NCI-H2081 (cell line): ENCODE data around the gene DES.
A peak's percentile ranks its signal among the peaks of the same experiment; 100 is the strongest.

Experiments
- DNase-seq, 2 experiments: peaks; one replicate each; lab custom pipeline; 2025; lab: John Stamatoyannopoulos, UW

The DES gene

DNA sequence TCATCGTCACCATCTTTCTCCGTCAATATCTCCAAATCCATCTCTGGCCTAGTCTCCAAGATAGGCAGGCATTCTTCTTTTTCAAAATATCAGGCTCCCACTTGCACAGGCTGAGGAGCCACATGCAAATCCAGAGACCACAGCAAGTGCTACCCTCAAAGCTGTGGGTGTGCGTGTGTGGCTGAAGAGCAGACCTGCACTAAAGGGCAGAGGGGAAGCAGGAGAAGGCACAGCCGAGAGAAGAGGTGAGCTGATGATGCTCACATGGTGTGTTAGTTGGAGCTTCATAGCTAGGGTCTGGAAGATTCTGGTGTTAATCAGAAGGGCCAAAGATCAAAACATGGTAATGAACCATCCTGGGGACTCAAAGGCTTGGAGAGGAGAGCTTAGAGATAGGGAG, 20.3 kb downstream of the DES start:
- no peak for DNase-seq

DNA sequence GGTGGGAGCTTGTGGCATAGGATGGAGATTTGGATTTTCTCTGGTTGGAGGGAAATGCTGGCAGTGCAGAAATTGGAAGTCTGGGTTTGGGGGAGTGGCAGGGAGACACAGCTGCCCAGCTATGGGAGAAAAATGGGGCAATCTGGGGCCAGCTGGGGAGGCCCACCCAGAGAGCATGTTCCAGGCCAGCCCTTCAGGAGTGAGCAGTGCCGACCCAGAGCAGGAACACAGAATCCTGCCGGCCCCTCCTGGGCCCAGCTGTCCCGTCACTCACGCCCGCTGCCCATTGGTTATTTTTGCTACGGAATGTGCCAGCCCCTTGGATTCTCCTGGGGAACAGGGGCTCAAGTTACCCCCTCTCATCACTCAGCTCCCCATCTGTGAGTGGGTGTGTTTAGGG, 21.3 kb downstream of the DES start:
- DNase-seq, result no peak

DNA sequence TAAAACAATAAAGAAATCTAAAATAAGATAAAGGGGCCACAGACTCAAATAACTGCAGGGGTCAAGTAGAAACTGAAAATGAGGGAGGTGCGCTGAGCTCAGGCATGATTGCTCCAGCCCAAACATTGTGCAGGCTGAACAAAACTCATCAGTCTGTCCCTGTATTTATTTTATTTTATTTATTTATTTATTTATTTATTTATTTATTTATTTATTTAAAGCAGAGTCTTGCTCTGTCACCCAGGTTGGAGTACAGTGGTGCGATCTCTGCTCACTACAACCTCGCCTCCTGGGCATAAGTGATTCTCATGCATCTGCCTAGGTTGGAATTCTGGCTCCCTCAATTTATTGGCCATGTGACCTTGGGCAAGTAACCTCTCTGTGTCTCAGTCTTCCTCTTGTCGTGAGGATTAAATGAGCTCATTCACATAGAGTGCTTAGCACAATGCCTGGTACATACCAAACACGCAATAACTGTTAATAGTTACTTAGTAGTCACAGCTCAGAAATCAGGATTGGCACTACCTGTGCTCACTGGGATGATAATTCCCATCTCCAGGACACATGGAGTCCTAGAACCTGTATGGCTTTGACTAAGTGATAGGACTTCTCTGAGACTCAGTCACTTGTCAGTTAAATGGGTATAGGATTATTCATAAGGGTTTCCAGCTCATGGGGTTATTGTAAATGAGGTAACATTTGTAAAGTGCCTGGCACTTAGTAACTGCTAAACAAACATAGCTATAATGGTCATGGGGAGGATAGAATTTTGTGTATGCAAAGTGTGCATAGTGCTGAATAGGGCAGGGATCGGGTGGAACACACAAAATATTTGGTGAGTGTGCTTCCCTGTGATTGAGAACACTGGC, 22.4 kb downstream of the DES start:
- DNase-seq, result no peak

DNA sequence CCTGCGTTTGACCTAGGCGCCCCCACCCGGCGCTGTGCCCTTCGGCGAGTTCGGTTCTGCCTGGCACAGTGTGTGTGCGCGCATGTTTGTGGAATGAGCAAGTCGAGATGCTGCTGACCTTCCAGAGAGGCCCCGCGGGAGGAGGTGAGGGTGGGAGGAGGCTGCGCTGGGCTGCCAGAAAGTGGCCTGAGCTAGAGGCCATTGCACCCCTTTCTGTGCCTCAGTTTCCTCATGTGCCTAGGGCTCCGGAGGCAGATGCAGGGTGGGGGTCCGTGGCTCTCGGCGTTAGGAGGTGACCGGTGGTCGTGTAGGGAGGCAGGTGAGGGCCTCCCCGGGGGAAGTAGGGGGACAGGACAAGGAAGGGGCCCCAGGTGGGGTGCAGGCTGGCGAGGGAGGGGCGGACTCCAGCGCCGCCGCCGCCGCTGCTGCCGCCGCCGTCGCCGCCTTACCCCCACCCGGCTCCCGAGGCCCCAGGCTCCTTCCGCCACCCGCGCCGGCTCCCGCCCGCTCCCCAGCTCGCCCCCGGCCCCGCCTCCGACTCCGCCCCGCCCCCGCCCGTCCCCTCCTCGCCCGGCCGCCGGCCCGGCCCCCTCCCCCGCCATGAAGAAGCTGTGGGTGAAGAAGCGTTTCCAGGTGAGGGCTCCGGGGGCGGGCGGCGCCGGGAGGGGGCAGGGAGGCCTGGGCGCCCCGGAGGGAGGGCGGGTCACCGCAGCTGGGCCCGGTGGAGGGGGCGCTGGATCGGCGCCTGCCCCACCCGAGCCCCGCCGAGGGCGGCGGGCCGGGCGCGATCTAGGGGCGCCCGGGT, 23.5 kb downstream of the DES start:
- peak; percentile 55 to 57 for DNase-seq

DNA sequence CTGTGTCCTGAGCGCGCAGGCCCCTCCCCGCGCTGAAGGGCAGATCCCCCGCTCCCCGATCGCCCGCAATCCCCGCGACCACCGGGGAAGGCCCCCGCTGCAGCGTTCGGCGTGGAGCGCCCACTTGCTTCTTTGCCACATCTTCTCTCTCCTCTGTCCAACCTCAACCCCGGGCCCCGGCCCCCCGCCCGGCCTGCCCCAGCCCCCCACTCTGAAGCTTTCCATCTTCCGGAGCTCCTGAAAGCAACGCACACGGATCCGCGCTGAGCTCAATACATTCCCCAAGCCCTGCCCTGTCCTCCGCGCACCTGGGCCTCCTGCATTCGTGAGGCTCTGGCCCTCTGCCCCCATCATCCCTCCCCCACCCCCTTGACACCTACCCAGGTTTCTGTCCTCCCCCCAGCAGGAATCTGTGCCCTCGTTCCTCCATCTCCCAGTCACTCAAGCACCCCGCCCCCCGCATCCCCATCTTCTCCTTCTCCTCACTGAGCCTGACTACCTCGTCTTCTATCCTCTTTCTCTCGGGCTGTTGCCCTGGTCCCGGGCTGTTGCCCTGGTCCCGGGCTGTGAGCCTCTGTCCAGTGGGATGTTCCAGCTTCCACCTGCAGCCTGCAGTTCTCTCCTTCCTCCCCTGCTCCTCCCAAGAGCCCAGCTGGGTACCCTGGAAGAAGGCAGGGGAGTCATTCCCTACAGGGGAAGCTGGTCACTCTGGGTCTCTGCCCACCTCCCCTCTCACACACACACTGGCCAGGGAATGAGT, 24.3 kb downstream of the DES start:
- no peak for DNase-seq

DNA sequence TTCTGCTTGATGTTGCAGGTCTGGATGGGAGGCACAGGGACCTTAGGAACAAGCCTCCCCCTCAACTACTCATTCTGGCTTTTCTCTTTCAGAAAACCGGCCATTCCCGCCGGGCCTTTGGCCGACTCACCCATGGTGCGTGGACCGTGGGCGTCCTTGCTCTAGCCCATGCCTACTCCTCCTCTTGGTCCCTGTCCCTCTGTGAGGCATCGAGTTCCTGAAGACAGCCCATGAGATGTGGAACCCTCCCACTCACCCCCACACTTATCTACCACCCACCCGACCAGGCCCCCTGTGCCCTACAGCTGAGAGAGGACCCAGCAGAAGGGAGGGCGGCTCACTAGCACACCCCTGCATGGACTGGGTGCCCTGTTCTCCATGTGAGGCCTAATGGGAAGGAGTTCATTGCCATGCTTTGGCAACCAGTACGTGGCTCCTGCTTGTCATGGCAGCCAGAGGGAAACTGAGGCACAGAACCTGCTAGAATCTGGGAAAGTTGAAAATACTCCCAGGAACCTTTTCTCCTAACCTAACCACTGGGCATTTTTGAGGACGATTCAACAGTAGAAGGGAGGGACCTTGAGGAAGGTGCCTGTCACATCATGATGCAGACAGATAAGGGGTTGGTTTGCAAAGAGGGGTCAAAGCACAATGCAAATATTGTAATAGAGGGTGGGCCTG, 25.0 kb downstream of the DES start:
- no peak for DNase-seq

DNA sequence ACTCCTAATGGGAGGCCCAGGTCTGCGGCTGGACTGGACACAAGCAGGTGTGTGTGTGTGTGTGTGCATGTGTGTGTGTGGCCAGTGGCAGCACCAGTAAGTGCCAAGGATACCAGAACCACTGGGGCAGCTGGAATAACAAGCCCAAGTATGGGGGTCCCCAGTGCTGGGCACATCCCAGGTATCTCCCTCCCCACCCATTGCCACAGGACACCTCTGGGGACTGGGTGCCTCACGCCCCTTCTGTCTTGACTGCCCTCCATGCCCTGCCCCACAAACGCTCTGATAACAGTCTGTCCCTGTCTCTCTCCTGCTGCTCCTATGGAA, 25.5 kb downstream of the DES start:
- no peak for DNase-seq

DNA sequence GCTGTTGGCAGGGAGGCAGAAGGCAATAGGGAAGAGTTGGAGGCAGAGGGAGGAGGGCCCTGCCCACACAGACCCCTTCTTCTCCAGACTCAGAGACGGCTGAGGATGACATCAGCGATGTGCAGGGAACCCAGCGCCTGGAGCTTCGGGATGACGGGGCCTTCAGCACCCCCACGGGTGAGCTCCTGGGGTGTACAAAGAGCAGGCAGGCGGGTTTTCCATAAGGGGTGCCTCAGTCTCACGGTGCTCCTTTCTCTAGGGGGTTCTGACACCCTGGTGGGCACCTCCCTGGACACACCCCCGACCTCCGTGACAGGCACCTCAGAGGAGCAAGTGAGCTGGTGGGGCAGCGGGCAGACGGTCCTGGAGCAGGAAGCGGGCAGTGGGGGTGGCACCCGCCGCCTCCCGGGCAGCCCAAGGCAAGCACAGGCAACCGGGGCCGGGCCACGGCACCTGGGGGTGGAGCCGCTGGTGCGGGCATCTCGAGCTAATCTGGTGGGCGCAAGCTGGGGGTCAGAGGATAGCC, 26.5 kb downstream of the DES start:
- no peak for DNase-seq

DNA sequence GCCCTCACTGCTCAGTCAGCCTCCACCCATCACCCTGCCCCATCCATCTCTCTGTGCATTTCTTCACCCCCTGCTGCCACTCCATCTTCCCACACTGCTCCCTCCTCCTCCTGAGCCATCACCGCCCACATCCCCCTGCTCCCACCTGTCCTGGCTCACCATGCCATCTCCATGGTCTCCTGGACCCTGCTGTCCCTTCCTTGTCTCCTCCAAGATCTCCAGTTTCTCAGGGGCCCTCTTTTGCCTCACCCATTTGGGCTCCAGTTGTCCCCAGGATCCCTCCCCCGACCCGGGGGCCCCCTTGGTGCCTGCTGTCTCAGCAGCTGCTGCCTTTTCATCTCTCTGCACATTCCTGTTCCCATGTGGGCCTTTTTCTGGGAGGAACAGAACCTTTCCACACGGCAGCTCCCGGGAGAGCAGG, 27.1 kb downstream of the DES start:
- no peak for DNase-seq

DNA sequence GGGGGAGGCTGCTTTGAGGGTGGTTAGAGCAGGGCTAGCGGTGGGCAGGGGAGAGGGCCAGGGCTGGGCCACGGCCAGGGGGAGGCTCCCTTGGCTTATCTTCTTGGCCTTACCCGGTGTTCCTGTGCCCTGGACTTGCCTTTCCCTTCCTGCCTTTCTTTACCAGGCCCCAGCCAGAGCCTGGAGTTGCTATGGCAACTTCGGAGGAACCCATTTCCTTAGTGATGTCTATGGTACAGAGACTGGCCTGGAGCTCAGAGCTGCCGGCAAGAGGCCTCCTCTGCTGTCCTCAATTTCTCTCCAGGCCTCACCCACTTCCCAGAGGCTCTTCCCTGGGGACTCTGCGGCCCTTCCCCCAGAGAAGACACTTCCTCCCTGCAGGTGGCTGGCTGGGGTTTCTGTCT, 27.9 kb downstream of the DES start:
- peak in 1 of 2 experiments; percentile 11 for DNase-seq

DNA sequence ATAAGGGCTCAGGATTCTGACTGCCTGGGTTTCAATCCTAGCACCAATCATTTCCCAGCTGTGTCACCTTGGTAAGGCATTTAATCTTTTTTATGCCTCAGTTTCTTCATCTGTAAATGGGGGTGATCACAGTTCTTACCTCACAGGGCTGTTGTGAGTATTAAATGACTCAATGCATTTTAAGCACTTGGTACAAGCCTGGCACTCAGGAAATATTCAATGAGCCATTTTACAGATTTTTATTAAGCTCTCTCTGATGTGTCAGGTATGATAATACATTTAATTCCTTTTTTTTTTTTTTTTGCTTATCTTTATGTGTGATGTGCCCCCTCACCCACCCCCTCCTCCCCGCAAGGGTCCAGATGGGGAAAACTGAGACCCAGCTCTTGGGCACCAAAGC, 28.5 kb downstream of the DES start:
- DNase-seq, result no peak

DNA sequence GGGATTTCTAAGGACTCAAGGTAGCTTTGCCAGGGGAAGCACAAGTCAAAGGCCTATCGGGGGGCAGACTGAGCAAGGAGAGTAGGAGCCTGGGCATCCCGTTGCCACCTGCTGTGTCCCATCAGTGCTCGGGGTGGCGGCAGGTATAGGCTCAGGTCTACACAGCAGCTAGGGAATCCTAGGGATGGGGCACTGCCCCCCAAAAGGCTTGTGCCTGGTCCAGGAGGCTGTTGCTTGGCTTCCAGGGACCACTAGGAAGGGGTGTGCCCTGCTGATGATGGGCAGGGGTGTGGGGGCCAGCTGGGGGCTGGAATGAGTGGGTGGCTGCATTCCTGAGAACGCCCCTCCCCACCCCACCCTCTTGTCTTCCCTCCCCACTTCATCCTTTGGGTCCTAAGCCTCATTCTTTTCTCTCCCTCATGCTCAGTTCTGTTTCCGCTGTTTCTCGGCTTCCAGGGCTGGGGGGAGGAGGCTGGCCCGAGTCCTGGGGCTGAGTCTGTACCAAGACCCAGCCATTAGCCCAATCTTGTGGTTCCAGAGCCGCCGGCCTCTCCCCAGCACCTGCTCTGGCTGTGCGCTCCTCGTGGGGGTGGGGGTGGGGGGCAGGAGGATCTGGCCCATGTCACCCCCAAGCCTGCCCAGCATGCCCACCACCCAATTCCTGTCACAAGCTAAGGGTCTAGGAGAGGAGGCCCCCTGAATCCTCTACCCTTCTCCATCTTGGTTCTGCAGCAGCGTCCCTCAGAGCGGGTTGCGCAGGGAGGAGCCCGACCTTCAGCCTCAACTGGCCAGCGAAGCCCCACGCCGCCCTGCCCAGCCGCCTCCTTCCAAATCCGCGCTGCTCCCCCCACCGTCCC, 29.3 kb downstream of the DES start:
- DNase-seq, result no peak

DNA sequence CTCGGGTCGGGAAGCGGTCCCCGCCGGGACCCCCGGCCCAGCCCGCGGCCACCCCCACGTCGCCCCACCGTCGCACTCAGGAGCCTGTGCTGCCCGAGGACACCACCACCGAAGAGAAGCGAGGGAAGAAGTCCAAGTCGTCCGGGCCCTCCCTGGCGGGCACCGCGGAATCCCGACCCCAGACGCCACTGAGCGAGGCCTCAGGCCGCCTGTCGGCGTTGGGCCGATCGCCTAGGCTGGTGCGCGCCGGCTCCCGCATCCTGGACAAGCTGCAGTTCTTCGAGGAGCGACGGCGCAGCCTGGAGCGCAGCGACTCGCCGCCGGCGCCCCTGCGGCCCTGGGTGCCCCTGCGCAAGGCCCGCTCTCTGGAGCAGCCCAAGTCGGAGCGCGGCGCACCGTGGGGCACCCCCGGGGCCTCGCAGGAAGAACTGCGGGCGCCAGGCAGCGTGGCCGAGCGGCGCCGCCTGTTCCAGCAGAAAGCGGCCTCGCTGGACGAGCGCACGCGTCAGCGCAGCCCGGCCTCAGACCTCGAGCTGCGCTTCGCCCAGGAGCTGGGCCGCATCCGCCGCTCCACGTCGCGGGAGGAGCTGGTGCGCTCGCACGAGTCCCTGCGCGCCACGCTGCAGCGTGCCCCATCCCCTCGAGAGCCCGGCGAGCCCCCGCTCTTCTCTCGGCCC, 30.1 kb downstream of the DES start:
- no peak for DNase-seq

DNA sequence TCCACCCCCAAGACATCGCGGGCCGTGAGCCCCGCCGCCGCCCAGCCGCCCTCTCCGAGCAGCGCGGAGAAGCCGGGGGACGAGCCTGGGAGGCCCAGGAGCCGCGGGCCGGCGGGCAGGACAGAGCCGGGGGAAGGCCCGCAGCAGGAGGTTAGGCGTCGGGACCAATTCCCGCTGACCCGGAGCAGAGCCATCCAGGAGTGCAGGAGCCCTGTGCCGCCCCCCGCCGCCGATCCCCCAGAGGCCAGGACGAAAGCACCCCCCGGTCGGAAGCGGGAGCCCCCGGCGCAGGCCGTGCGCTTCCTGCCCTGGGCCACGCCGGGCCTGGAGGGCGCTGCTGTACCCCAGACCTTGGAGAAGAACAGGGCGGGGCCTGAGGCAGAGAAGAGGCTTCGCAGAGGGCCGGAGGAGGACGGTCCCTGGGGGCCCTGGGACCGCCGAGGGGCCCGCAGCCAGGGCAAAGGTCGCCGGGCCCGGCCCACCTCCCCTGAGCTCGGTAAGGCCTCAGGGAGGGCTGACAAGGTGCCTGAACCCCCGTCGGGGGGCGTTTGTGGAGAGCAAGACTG, 30.7 kb downstream of the DES start:
- no peak for DNase-seq

DNA sequence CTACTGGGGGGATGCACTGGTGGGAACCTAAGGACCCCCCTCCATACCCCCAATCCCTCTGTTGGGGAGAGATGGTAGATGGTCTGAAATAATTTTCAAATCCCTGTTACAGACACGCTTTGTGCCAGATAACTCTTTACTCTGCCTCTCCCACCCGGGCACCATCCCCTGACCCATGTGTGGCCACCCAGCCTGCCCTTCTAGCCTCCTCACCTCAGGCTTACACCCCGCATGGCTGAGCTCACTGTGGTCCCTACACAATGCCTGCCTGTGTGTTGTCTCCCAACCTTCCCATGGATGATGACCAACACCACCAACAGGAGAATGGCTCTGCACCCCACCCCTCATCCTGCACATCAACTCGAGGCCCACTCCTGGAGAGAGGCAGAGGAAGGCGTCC, 31.4 kb downstream of the DES start:
- no peak for DNase-seq

DNA sequence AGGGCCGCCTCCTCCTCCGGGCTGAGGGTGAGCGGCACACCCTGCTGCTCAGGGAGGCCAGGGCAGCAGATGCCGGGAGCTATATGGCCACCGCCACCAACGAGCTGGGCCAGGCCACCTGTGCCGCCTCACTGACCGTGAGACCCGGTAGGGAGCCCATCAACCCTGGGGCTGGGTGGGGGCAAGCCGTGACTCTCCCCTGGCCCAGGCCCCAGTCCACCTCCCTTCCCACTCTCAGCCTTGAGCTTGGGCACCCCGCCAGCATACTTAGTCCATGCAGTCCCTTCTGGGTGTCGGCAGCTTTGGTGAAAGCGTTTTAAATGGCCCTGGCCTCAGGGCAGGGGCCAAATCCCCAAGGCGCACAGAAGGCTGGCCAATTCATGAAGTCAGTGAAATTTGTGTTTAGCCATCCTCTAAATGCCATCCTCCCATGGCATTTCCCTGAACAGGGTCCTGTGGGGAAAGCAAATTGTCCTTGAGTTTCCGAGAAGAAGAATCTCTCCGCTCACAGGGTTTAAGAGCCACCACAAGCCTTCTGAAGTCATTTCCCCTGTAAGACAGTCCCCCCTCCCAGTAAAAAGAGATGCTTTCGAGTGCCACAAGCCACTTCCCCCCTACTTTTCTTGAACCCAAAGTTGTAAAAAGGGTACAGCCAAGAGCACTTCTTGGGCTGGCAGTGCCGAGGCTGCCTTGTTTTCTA, 33.6 kb downstream of the DES start:
- no peak for DNase-seq

DNA sequence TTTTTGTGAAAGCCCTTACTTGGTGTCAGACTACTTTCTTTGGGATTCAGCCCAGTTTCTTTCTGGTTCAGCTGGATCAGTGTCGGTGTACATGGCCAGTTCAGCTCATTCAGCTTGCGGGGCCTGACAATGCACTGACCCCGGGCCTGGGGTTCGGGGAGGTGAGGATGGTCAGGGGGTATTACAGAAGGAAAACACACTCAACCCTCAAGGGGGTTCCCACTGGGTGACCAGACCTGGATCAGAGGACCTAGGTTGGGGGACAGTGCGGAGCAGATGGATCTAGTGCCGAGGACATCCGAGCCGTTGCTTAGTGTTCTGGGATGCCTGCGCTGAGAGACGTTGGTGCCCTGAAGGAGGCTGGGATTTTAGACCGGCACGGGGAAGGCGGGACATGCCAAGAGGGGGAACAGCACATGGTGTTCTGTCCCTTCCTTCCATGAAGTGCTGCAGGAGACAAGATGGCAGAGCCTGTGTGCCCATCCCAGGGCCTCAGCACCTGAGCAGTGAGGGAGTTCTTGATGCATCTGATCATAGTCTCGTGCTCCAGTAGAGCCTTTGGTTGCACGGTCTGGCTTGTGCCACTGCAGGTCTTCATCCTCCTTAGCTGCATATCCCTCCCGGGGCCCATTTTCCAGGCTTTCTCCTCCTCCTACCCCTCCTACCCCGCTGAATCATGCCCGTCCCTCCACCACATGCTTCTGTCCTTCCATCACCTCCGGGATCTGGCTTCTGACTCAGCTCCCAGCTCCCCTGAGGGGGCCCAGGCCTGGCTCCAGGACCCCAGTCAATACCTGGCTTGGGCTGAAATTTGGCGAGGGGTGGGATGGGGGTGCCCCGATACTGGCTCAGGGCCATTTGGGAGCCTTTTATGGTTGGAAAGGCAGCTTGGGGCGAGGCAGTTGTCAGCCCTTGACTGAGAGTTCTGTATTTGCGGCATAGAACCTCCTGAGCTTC, 34.5 kb downstream of the DES start:
- peak in 1 of 2 experiments; percentile 48 for DNase-seq
